BJ (cell line): ENCODE measurements around the gene GCNT2. TPM values are rescaled to one million over a fixed set of nuclear protein-coding genes. Genes with fewer than 3 reads are reported as not detected.

Source experiments
- CTCF ChIA-PET: fragments of 350-600 bp; formaldehyde crosslinking; extraction: SDS; loops from one replicate; lab custom pipeline; 2021; ENCODE audit warnings: antibody characterized with exemption, inconsistent platforms; lab: Yijun Ruan, JAX
- POLR2A ChIA-PET: fragments of 300-600 bp; sonication (Branson Sonifier 250); formaldehyde crosslinking; extraction: SDS; loops from one replicate; lab custom pipeline; 2021; ENCODE audit warnings: antibody characterized with exemption; lab: Charles Lee
- DNase-seq: peaks from one replicate; pipeline ENCODE4 v3.0.0-alpha.2; 2011; ENCODE audit warnings: low read depth
- H3K27me3 ChIP-seq: 2 replicates; pipeline ENCODE4 v1.6.0; 2011; ENCODE audit warnings: low read length; ENCODE audit not compliant: control insufficient read depth, insufficient read depth
- H3K36me3 ChIP-seq: 2 replicates; pipeline ENCODE4 v1.5.1; 2011; ENCODE audit warnings: low read length; ENCODE audit not compliant: control insufficient read depth, insufficient read depth
- H3K4me3 ChIP-seq: 2 replicates; pipeline ENCODE4 v1.5.1; 2011; ENCODE audit warnings: low read depth, mild to moderate bottlenecking, control low read depth, low read length
- CTCF ChIP-seq: IDR thresholded peaks from 2 replicates; pipeline ENCODE4 v1.5.1; 2011; ENCODE audit warnings: low read depth, mild to moderate bottlenecking, control low read depth, inconsistent platforms, low read length, moderate library complexity; ENCODE audit not compliant: insufficient read depth
- polyA plus RNA-seq: library from polyadenylated mRNA; depleted of rRNA; stranded (reverse); fragments of >200 nt; gene quantifications from 2 replicates; pipeline ENCODE4 v1.2.3, GENCODE V29; 2011

GCNT2 gene
- polyA plus RNA-seq, 1 experiment, result 0.04 TPM

GRCh38 chr6:10588562-10589428 is 67.6 kb downstream of the GCNT2 start:
- CTCF ChIA-PET, result no interaction called here

GRCh38 chr6:10589429-10589727 is 68.2 kb downstream of the GCNT2 start:
- Histone ChIP-seq H3K4me3 (no peak overlapping the region), H3K36me3 (no peaks in the 10 kb centered on the region), H3K27me3 (peaks cover 2% of the 10 kb centered on the region; the same call in 1 of the 2 replicates)
- TF ChIP-seq CTCF, result no peak
- ChIA-PET CTCF (no interaction called here), POLR2A (no interaction called here)
- DNase-seq, result no peak

More at GRCh38 chr6:10588562-10589428, 67.6 kb downstream of the GCNT2 start:
- no peaks in the 10 kb centered on the region for H3K36me3 ChIP-seq
- no peak overlapping the region for H3K4me3 ChIP-seq
- DNase-seq, result no peak
- H3K27me3 ChIP-seq, result peaks cover 2% of the 10 kb centered on the region; the same call in 1 of the 2 replicates
- TF ChIP-seq CTCF, result no peak
- POLR2A ChIA-PET, result interaction anchor here (0.6 kb wide), 1 partner anchor 11 kb away, joined by 3 read pairs; no protein-coding TSS in a partner anchor

DNA sequence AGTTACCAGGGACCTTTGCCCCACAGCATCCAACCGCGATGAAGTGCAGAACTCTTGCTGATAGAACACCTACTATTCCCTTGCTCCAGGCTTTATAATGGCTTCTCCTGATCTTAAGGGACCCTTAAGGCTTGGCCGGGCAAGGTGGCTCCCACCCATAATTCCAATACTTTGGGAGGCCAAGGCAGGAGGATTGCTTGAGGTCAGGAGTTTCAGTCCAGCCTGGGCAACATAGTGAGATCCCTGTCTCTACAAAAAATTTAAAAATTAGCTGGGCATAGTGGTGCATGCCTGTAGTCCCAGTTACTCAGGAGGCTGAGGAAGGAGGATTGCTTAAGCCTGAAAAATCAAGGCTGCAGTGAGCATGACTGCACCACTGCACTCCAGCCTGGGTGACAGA is 68.8 kb downstream of the GCNT2 start:
- ChIA-PET POLR2A (no interaction called here), CTCF (interaction anchor here (0.6 kb wide), 1 partner anchor 30 kb away, joined by 3 read pairs; no protein-coding TSS in a partner anchor)
- Histone ChIP-seq H3K36me3 (no peaks in the 10 kb centered on the region), H3K27me3 (peaks cover 2% of the 10 kb centered on the region; the same call in 1 of the 2 replicates), H3K4me3 (no peak overlapping the region)
- TF ChIP-seq CTCF, result no peak
- no peak for DNase-seq

DNA sequence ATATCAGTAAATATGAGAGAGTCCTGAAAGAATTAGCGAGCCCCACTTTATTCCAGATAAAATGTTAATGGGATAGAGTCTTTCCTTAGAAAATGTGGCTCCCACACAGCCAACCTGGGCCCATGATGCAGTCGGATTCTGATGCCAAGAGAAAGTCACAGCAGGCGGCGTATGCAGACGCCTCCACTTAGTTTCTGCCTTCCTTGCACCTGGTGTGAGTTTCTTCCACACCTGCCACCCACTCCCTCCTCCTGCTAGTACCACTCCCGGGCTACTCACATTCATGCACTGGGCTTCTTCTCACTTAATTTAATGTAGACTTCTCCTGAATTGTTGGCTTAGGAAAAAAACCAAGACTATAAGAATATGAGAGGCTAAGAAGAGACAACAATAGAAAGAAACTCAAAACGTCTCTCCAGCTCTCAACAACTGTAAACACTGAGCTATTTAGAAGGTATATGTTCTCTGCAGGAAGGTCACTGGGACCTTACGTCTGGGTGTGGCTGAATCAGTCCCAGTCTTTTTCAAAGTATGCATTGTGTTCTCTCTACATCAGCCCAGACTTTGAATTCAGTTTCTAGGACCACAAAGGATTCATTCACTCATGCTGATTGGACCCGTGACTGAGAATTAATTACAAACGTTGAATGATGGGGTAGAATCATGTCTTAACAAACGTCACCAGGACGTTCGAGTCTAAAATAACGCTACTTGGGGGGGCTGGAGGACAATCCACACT is 70.4 kb downstream of the GCNT2 start:
- no peaks in the 10 kb centered on the region for H3K36me3 ChIP-seq
- no peak overlapping the region for H3K4me3 ChIP-seq
- DNase-seq, result no peak
- POLR2A ChIA-PET, result no interaction called here
- no peak for TF ChIP-seq CTCF
- CTCF ChIA-PET, result no interaction called here
- H3K27me3 ChIP-seq, result peaks cover 2% of the 10 kb centered on the region; the same call in 1 of the 2 replicates
